ENCODE measurements around the gene GRB10. TPM values are rescaled to one million over a fixed set of nuclear protein-coding genes. Genes with fewer than 3 reads are reported as not detected.

GRB10 gene
- total RNA-seq, 2 donors from 2014 or later, result 0.48 to 2.5 TPM

GRCh38 chr7:50655020-50655419 lies 127.7 kb downstream of the GRB10 start:
- H3K4me1 Mint-ChIP-seq (ENCODE audit: low read depth in 2 of 2), result peaks cover 6 to 7% of the 10 kb centered on the region in 2 donors
- no peak for DNase-seq (ENCODE audit: low spot score)
- H3K36me3 Mint-ChIP-seq, result no peaks in the 10 kb centered on the region

GRCh38 chr7:50653981-50654425 lies 128.7 kb downstream of the GRB10 start:
- Mint-ChIP-seq H3K27me3 (peaks cover 0 to 13% of the 10 kb centered on the region in 2 donors), H3K36me3 (no peaks in the 10 kb centered on the region), H3K4me3 (no peak overlapping the region), H3K9me3 (no peaks in the 10 kb centered on the region), H3K27ac (no peak overlapping the region), H3K4me1 (ENCODE audit: low read depth in 2 of 2) (peaks cover 0 to 3% of the 10 kb centered on the region in 2 donors)
- ATAC-seq (no peak), DNase-seq (ENCODE audit: low spot score) (no peak)

More at GRCh38 chr7:50655020-50655419, 127.7 kb downstream of the GRB10 start:
- H3K4me3 Mint-ChIP-seq, result no peak overlapping the region
- H3K27ac Mint-ChIP-seq, result no peak overlapping the region
- no peaks in the 10 kb centered on the region for H3K9me3 Mint-ChIP-seq
- peaks cover 0 to 9% of the 10 kb centered on the region in 2 donors for H3K27me3 Mint-ChIP-seq
- ATAC-seq, result no peak

- no peaks in the 10 kb centered on the region for H3K9me3 Mint-ChIP-seq
- peak in 1 of 2 donors; percentile 19 for ATAC-seq
- peaks cover 0 to 5% of the 10 kb centered on the region in 2 donors for H3K4me1 Mint-ChIP-seq (ENCODE audit: low read depth in 2 of 2)
- DNase-seq (ENCODE audit: low spot score), result no peak
- no peak overlapping the region for H3K27ac Mint-ChIP-seq
- H3K27me3 Mint-ChIP-seq, result peaks cover 0 to 13% of the 10 kb centered on the region in 2 donors
- H3K4me3 Mint-ChIP-seq, result no peak overlapping the region
- no peaks in the 10 kb centered on the region for H3K36me3 Mint-ChIP-seq
Observed at GRCh38 chr7:50653126-50653864, 129.4 kb downstream of the GRB10 start.

- H3K9me3 Mint-ChIP-seq, result no peaks in the 10 kb centered on the region
- H3K36me3 Mint-ChIP-seq, result no peaks in the 10 kb centered on the region
- no peak for DNase-seq (ENCODE audit: low spot score)
- no peak for ATAC-seq
- no peak overlapping the region for H3K27ac Mint-ChIP-seq
- H3K4me1 Mint-ChIP-seq (ENCODE audit: low read depth in 2 of 2), result peaks cover 0 to 5% of the 10 kb centered on the region in 2 donors
- peaks cover 0 to 13% of the 10 kb centered on the region in 2 donors for H3K27me3 Mint-ChIP-seq
- H3K4me3 Mint-ChIP-seq, result no peak overlapping the region
Observed at GRCh38 chr7:50652400-50653125, 130.1 kb downstream of the GRB10 start.

GRCh38 chr7:50651271-50651989 lies 131.3 kb downstream of the GRB10 start:
- no peaks in the 10 kb centered on the region for H3K9me3 Mint-ChIP-seq
- H3K27me3 Mint-ChIP-seq, result peaks cover 0 to 13% of the 10 kb centered on the region in 2 donors
- no peak overlapping the region for H3K27ac Mint-ChIP-seq
- H3K4me1 Mint-ChIP-seq (ENCODE audit: low read depth in 2 of 2), result peaks cover 0 to 5% of the 10 kb centered on the region in 2 donors
- H3K4me3 Mint-ChIP-seq, result no peak overlapping the region
- no peak for DNase-seq (ENCODE audit: low spot score)
- ATAC-seq, result no peak
- H3K36me3 Mint-ChIP-seq, result no peaks in the 10 kb centered on the region

- Mint-ChIP-seq H3K36me3 (no peaks in the 10 kb centered on the region), H3K4me3 (no peak overlapping the region), H3K4me1 (ENCODE audit: low read depth in 2 of 2) (peaks cover 0 to 5% of the 10 kb centered on the region in 2 donors), H3K27me3 (peaks cover 0 to 9% of the 10 kb centered on the region in 2 donors), H3K27ac (no peak overlapping the region), H3K9me3 (no peaks in the 10 kb centered on the region)
- DNase-seq (ENCODE audit: low spot score), result no peak
- no peak for ATAC-seq
Observed at GRCh38 chr7:50650057-50650664, 132.5 kb downstream of the GRB10 start.

- Mint-ChIP-seq H3K27ac (no peak overlapping the region), H3K4me3 (no peak overlapping the region), H3K9me3 (no peaks in the 10 kb centered on the region), H3K27me3 (peaks cover 2 to 8% of the 10 kb centered on the region in 2 donors), H3K4me1 (ENCODE audit: low read depth in 2 of 2) (peaks cover 0 to 5% of the 10 kb centered on the region in 2 donors), H3K36me3 (no peaks in the 10 kb centered on the region)
- DNase-seq (ENCODE audit: low spot score) (no peak), ATAC-seq (no peak)
Observed at GRCh38 chr7:50649259-50649885, 133.3 kb downstream of the GRB10 start.

- no peak overlapping the region for H3K27ac Mint-ChIP-seq
- H3K9me3 Mint-ChIP-seq, result no peaks in the 10 kb centered on the region
- H3K36me3 Mint-ChIP-seq, result no peaks in the 10 kb centered on the region
- H3K4me3 Mint-ChIP-seq, result no peak overlapping the region
- no peak for ATAC-seq
- H3K4me1 Mint-ChIP-seq (ENCODE audit: low read depth in 2 of 2), result peaks cover 0 to 5% of the 10 kb centered on the region in 2 donors
- no peak for DNase-seq (ENCODE audit: low spot score)
- peaks cover 4 to 8% of the 10 kb centered on the region in 2 donors for H3K27me3 Mint-ChIP-seq
Observed at GRCh38 chr7:50648570-50649169, 134.0 kb downstream of the GRB10 start.

GRCh38 chr7:50648076-50648475 lies 134.6 kb downstream of the GRB10 start:
- Mint-ChIP-seq H3K9me3 (no peaks in the 10 kb centered on the region), H3K27ac (no peak overlapping the region), H3K4me3 (no peak overlapping the region), H3K27me3 (peaks cover 4 to 8% of the 10 kb centered on the region in 2 donors), H3K4me1 (ENCODE audit: low read depth in 2 of 2) (peaks cover 0 to 5% of the 10 kb centered on the region in 2 donors), H3K36me3 (no peaks in the 10 kb centered on the region)
- DNase-seq (ENCODE audit: low spot score), result no peak
- ATAC-seq, result no peak

- ATAC-seq, result no peak
Observed at GRCh38 chr7:50647286-50647980, 135.3 kb downstream of the GRB10 start.

GRCh38 chr7:50646069-50646468 lies 136.6 kb downstream of the GRB10 start:
- H3K36me3 Mint-ChIP-seq, result no peaks in the 10 kb centered on the region
- H3K27ac Mint-ChIP-seq, result no peak overlapping the region
- no peak overlapping the region for H3K4me3 Mint-ChIP-seq
- no peaks in the 10 kb centered on the region for H3K9me3 Mint-ChIP-seq
- H3K27me3 Mint-ChIP-seq, result peaks cover 4 to 8% of the 10 kb centered on the region in 2 donors
- peaks cover 0 to 7% of the 10 kb centered on the region in 2 donors for H3K4me1 Mint-ChIP-seq (ENCODE audit: low read depth in 2 of 2)
- ATAC-seq (no peak), DNase-seq (ENCODE audit: low spot score) (no peak)

More at GRCh38 chr7:50647286-50647980, 135.3 kb downstream of the GRB10 start:
- peaks cover 4 to 8% of the 10 kb centered on the region in 2 donors for H3K27me3 Mint-ChIP-seq
- no peak overlapping the region for H3K27ac Mint-ChIP-seq
- H3K4me3 Mint-ChIP-seq, result no peak overlapping the region
- H3K9me3 Mint-ChIP-seq, result no peaks in the 10 kb centered on the region
- DNase-seq (ENCODE audit: low spot score), result no peak
- H3K36me3 Mint-ChIP-seq, result no peaks in the 10 kb centered on the region
- peaks cover 0 to 5% of the 10 kb centered on the region in 2 donors for H3K4me1 Mint-ChIP-seq (ENCODE audit: low read depth in 2 of 2)

- no peak for ATAC-seq
- Mint-ChIP-seq H3K27me3 (peaks cover 4 to 6% of the 10 kb centered on the region in 2 donors), H3K36me3 (no peaks in the 10 kb centered on the region), H3K9me3 (no peaks in the 10 kb centered on the region), H3K4me3 (no peak overlapping the region), H3K27ac (no peak overlapping the region), H3K4me1 (ENCODE audit: low read depth in 2 of 2) (peaks cover 0 to 13% of the 10 kb centered on the region in 2 donors)
- no peak for DNase-seq (ENCODE audit: low spot score)
Observed at GRCh38 chr7:50645186-50645585, 137.5 kb downstream of the GRB10 start.

All from natural killer cell treated with Interleukin-12 subunit alpha and Interleukin-12 subunit beta and Interleukin-15 and Interleukin-18, amount 100 ng/mL, for 72 hours (primary cell).